Activated CD4-positive, alpha-beta T cell treated with anti-CD3 and anti-CD28 coated beads, Interleukin-2, amount 10 ng/mL, durations not matched to agents 7 days and 5 days (primary cell): ENCODE measurements around the gene OGFOD3. TPM values are rescaled to one million over a fixed set of nuclear protein-coding genes. Genes with fewer than 3 reads are reported as not detected.
A peak's percentile ranks its signal among the peaks of the same experiment; 100 is the strongest.

Source experiments
- CTCF ChIA-PET: fragments of 350-600 bp; sonication (Branson Sonifier 250); formaldehyde crosslinking; loops from one replicate; lab custom pipeline; 2021; ENCODE audit warnings: antibody characterized with exemption; lab: Charles Lee
- POLR2A ChIA-PET: fragments of 350-600 bp; sonication (Branson Sonifier 250); formaldehyde crosslinking; loops from one replicate; lab custom pipeline; 2021; ENCODE audit warnings: antibody characterized with exemption; lab: Charles Lee
- DNase-seq: peaks from one replicate; pipeline ENCODE4 v3.0.0-alpha.2; 2020
- H3K27ac Mint-ChIP-seq: one replicate; pipeline ENCODE4 v1.8.0; 2021; ENCODE audit warnings: mild to moderate bottlenecking, moderate library complexity, mixed read lengths
- H3K27me3 Mint-ChIP-seq: one replicate; pipeline ENCODE4 v1.8.0; 2021; ENCODE audit warnings: mixed read lengths
- H3K36me3 Mint-ChIP-seq: one replicate; pipeline ENCODE4 v1.8.0; 2021; ENCODE audit warnings: low read depth, mixed read lengths
- H3K4me1 Mint-ChIP-seq: one replicate; pipeline ENCODE4 v1.8.0; 2021; ENCODE audit warnings: mixed read lengths
- H3K4me3 Mint-ChIP-seq: one replicate; pipeline ENCODE4 v1.8.0; 2021; ENCODE audit warnings: mild to moderate bottlenecking, moderate library complexity, mixed read lengths
- H3K9me3 Mint-ChIP-seq: one replicate; pipeline ENCODE4 v1.8.0; 2021; ENCODE audit warnings: mixed read lengths
- total RNA-seq, 2 experiments: library from RNA; stranded (reverse); gene quantifications; one replicate each; pipeline ENCODE4 v1.2.3, GENCODE V29; 2021

Gene OGFOD3
- total RNA-seq, 2 experiments from 2014 or later: 23.8 to 28.0 TPM

- H3K9me3 Mint-ChIP-seq: no peaks in the 10 kb centered on the region
- ChIA-PET POLR2A (no interaction called here), CTCF (interaction anchor here (0.6 kb wide), 1 partner anchor 8 kb away, joined by 3 read pairs; no protein-coding TSS in a partner anchor)
- H3K27me3 Mint-ChIP-seq: no peaks in the 10 kb centered on the region
- no peak overlapping the region for H3K27ac Mint-ChIP-seq
- H3K4me3 Mint-ChIP-seq: no peak overlapping the region
- peaks cover 14% of the 10 kb centered on the region for H3K4me1 Mint-ChIP-seq
- DNase-seq: no peak
- H3K36me3 Mint-ChIP-seq: peaks cover 10% of the 10 kb centered on the region
These were observed 18.9 kb upstream of the OGFOD3 start for GRCh38 chr17:82437325-82437668.

GRCh38 chr17:82436601-82437324 is 18.4 kb upstream of the OGFOD3 start:
- H3K27me3 Mint-ChIP-seq: no peaks in the 10 kb centered on the region
- no peaks in the 10 kb centered on the region for H3K9me3 Mint-ChIP-seq
- POLR2A ChIA-PET: no interaction called here
- H3K4me3 Mint-ChIP-seq: no peak overlapping the region
- no peak for DNase-seq
- peaks cover 14% of the 10 kb centered on the region for H3K4me1 Mint-ChIP-seq
- CTCF ChIA-PET: no interaction called here
- peaks cover 10% of the 10 kb centered on the region for H3K36me3 Mint-ChIP-seq
- H3K27ac Mint-ChIP-seq: no peak overlapping the region

- Mint-ChIP-seq H3K27me3 (no peaks in the 10 kb centered on the region), H3K27ac (no peak overlapping the region), H3K9me3 (no peaks in the 10 kb centered on the region), H3K36me3 (peaks cover 11% of the 10 kb centered on the region), H3K4me3 (no peak overlapping the region), H3K4me1 (peaks cover 14% of the 10 kb centered on the region)
- DNase-seq: no peak
- ChIA-PET POLR2A (no interaction called here), CTCF (interaction anchor here (1.7 to 2.1 kb wide), 2 partner anchors 13 kb away, joined by 4 to 6 read pairs; no protein-coding TSS in a partner anchor)
These were observed 17.5 kb upstream of the OGFOD3 start for GRCh38 chr17:82435601-82436583.

GRCh38 chr17:82435103-82435502 is 16.7 kb upstream of the OGFOD3 start:
- no peaks in the 10 kb centered on the region for H3K27me3 Mint-ChIP-seq
- H3K4me1 Mint-ChIP-seq: peaks cover 20% of the 10 kb centered on the region
- ChIA-PET POLR2A (no interaction called here), CTCF (interaction anchor here (1.7 to 2.1 kb wide), 2 partner anchors 12 to 14 kb away, joined by 4 to 6 read pairs; no protein-coding TSS in a partner anchor)
- peaks cover 13% of the 10 kb centered on the region for H3K36me3 Mint-ChIP-seq
- no peaks in the 10 kb centered on the region for H3K9me3 Mint-ChIP-seq
- no peak overlapping the region for H3K4me3 Mint-ChIP-seq
- peak overlapping the region; percentile 31 for H3K27ac Mint-ChIP-seq
- no peak for DNase-seq

DNA sequence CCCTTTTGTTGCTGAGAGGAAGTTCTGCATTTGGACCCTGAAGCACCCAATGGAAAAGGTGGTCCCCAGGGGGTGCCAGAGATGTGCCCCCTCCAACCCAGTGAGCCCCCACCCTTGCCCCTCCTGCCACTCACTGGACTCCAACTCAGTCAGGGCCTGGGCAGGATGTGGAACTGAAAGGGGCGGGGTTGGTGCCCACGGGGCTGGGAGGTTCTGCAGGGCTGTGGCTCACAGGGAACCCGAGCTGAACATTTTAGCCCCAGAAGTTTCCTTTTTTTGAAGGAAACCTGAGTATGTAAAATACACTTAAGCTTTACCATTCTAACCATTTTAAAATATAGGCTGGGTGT is 15.8 kb upstream of the OGFOD3 start:
- peak; percentile 55 for DNase-seq
- peak overlapping the region; percentile 79 for H3K27ac Mint-ChIP-seq
- ChIA-PET CTCF (interaction anchor here (1.3 to 2.1 kb wide), 3 partner anchors 11 to 15 kb away, joined by 3 to 6 read pairs (median 4); no protein-coding TSS in a partner anchor), POLR2A (no interaction called here)
- H3K27me3 Mint-ChIP-seq: no peaks in the 10 kb centered on the region
- H3K9me3 Mint-ChIP-seq: no peaks in the 10 kb centered on the region
- peaks cover 23% of the 10 kb centered on the region for H3K36me3 Mint-ChIP-seq
- H3K4me1 Mint-ChIP-seq: peaks cover 29% of the 10 kb centered on the region
- no peak overlapping the region for H3K4me3 Mint-ChIP-seq

DNA sequence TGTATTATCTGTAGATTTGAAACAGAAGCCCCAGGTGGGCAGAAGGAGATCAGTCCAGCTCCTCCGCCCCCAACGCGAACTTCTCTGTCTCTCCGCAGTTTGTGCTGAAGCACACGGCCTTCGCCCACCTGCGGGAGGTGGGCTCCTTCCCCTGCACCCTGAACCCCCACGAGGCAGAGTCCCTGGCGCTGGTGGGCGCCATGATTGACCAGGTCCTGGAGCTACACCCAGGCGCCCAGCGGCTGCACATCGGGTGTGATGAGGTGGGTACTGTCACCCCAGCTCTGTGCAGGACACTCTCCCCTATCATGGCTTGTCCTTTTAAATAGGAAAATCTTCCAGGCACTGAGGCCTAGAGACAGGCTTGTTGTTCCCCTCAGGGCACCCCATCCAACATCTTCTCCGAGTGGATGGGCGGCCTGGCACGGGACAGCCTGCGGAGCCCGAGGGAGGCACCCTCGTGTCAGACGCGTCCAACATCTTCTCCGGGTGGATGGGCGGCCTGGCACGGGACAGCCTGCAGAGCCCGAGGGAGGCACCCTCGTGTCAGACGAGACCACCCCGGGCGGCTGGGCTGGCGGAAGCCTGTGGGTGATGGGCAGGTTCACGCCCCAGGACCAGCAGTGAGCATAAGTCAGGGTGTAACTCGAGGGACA is 15.3 kb upstream of the OGFOD3 start:
- H3K4me1 Mint-ChIP-seq: peaks cover 33% of the 10 kb centered on the region
- no peaks in the 10 kb centered on the region for H3K9me3 Mint-ChIP-seq
- DNase-seq: no peak
- H3K27ac Mint-ChIP-seq: peak overlapping the region; percentile 36
- no peaks in the 10 kb centered on the region for H3K27me3 Mint-ChIP-seq
- POLR2A ChIA-PET: no interaction called here
- no peak overlapping the region for H3K4me3 Mint-ChIP-seq
- H3K36me3 Mint-ChIP-seq: peaks cover 23% of the 10 kb centered on the region
- CTCF ChIA-PET: interaction anchor here (1.3 to 2.1 kb wide), 2 partner anchors 11 to 14 kb away, joined by 3 to 6 read pairs; no protein-coding TSS in a partner anchor

DNA sequence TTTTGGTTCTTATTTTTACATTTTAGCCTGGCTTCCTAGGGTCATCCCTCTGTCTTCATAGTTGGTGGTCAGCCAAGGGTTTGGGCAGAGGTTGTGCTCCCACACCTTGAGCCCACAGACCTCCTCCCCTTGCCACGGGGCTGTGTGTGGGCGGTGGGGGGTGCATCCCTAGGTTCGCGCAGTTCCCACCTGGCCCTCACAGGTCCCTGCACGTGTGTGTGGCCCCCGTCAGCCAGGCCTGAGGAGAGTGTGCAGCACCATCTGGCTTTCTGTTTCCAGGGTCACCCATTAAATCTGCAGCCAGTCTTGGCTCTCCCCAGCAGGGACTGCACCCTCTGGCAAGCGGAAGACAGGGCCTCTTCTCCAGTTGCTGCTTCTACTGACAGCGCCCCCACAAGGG is 13.6 kb upstream of the OGFOD3 start:
- Mint-ChIP-seq H3K27me3 (no peaks in the 10 kb centered on the region), H3K27ac (no peak overlapping the region), H3K9me3 (no peaks in the 10 kb centered on the region), H3K36me3 (peaks cover 23% of the 10 kb centered on the region), H3K4me1 (peaks cover 40% of the 10 kb centered on the region), H3K4me3 (no peak overlapping the region)
- POLR2A ChIA-PET: no interaction called here
- CTCF ChIA-PET: no interaction called here
- no peak for DNase-seq

- Mint-ChIP-seq H3K4me3 (peak overlapping the region; percentile 23), H3K4me1 (peaks cover 35% of the 10 kb centered on the region), H3K36me3 (peaks cover 27% of the 10 kb centered on the region), H3K9me3 (no peaks in the 10 kb centered on the region), H3K27ac (peak overlapping the region; percentile 51), H3K27me3 (no peaks in the 10 kb centered on the region)
- ChIA-PET CTCF (interaction anchor here (0.7 kb wide), 1 partner anchor 437 kb away, joined by 3 read pairs; no protein-coding TSS in a partner anchor), POLR2A (no interaction called here)
- DNase-seq: no peak
These were observed 11.4 kb upstream of the OGFOD3 start for GRCh38 chr17:82429824-82430223.

DNA sequence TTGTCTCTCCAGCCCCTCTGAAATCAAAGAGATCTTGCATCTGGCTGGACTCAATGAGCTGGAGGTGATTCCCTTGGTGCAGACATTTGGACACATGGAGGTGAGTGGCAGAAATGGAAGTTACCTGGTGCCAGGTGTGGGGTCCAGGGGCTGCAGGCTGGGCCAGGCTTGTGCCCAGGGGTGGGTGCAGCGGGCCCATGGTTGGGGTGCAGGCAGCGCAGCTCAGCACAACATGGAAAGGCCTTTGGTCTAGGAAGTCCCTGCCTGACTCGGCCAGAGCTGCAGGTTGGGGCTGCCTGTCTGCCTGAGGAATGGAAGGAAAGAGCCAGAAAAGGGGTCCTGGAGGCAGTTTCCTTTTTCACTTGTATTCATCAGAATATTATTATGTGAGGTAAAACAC is 10.2 kb upstream of the OGFOD3 start:
- no peak for DNase-seq
- Mint-ChIP-seq H3K4me1 (peaks cover 30% of the 10 kb centered on the region), H3K27me3 (no peaks in the 10 kb centered on the region), H3K27ac (no peak overlapping the region), H3K4me3 (no peak overlapping the region), H3K9me3 (no peaks in the 10 kb centered on the region), H3K36me3 (peaks cover 29% of the 10 kb centered on the region)
- CTCF ChIA-PET: interaction anchor here (1.4 kb wide), 1 partner anchor 15 kb away, joined by 3 read pairs; no protein-coding TSS in a partner anchor
- POLR2A ChIA-PET: no interaction called here

- H3K27me3 Mint-ChIP-seq: no peaks in the 10 kb centered on the region
- CTCF ChIA-PET: interaction anchor here (0.6 to 1.6 kb wide), 6 partner anchors 92 to 465 kb away, joined by 3 to 5 read pairs (median 3); partner anchors contain the start of gene SECTM1
- no peak overlapping the region for H3K4me3 Mint-ChIP-seq
- POLR2A ChIA-PET: no interaction called here
- peaks cover 50% of the 10 kb centered on the region for H3K36me3 Mint-ChIP-seq
- peak overlapping the region; percentile 54 for H3K27ac Mint-ChIP-seq
- H3K4me1 Mint-ChIP-seq: peaks cover 41% of the 10 kb centered on the region
- peaks cover 2% of the 10 kb centered on the region for H3K9me3 Mint-ChIP-seq
- no peak for DNase-seq
These were observed 6.4 kb upstream of the OGFOD3 start for GRCh38 chr17:82424863-82425159.

DNA sequence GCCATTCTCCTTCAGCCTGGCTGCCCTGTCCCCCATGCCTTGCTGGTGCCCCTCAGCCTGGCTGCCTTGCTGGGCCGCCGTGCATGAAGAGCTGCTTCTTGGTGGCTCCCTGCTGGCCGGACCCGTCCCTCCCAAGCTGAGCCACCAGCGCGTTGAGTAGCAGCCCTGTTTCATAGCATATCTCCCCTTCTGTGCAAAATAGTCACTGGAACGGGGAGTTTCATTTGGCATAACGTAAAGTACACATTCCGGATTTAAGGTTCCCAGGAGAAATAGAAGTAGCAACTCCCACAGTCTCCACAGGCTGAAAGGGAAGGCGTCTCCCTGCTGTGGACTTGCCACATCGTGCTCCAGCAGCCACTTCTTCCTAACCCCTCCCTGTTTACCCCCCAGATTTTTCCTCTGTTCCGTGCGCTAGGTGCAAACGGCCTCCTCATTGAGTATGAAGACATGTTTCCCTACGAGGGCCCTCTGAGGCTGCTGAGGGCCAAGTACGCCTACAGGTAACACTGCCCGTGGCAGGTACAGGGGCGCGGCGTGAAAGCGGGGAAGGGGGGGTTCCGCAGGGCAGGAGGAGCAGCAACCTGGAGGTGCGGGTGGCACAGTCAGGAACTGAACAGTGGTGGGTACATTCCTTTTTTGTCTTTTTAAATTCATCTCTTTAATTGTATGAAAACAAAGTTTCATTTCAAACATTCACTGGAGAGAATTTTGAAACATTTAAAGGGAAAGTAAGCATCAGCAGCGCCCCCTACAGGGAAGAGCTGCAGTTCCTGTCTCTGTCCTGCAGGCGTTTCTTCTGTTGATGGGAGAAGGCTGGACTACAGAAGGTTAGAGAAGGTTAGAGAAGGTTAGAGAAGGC is 5.8 kb upstream of the OGFOD3 start:
- POLR2A ChIA-PET: no interaction called here
- peak overlapping the region; percentile 54 for H3K27ac Mint-ChIP-seq
- H3K9me3 Mint-ChIP-seq: peaks cover 2% of the 10 kb centered on the region
- H3K4me3 Mint-ChIP-seq: no peak overlapping the region
- peak; percentile 71 for DNase-seq
- CTCF ChIA-PET: interaction anchor here (0.6 to 1.6 kb wide), 7 partner anchors 91 to 464 kb away, joined by 3 to 5 read pairs (median 3); partner anchors contain the start of gene SECTM1
- H3K36me3 Mint-ChIP-seq: peaks cover 47% of the 10 kb centered on the region
- no peaks in the 10 kb centered on the region for H3K27me3 Mint-ChIP-seq
- H3K4me1 Mint-ChIP-seq: peaks cover 41% of the 10 kb centered on the region
